WTC11 (cell line): ENCODE results near the gene LRFN2. TPM values are rescaled to one million over a fixed set of nuclear protein-coding genes. Genes with fewer than 3 reads are reported as not detected.

ENCODE experiments used
- ATAC-seq: fragments of 200-7000 bp; cut with Tn5 transposase; 2 replicates; pipeline ENCODE4 v1.10.0; 2021; ENCODE audit warnings: mild to moderate bottlenecking, moderate library complexity
- CTCF ChIA-PET: fragments of 300-600 bp; sonication (Branson Sonifier 250); formaldehyde crosslinking; loops from one replicate; lab custom pipeline; 2021; ENCODE audit warnings: antibody characterized with exemption; lab: Charles Lee
- POLR2A ChIA-PET: fragments of 350-600 bp; sonication (Branson Sonifier 250); formaldehyde crosslinking; loops from one replicate; lab custom pipeline; 2021; ENCODE audit warnings: antibody characterized with exemption; lab: Charles Lee
- DNase-seq: peaks from one replicate; pipeline ENCODE4 v3.0.0; 2021; ENCODE audit warnings: low spot score
- H3K27ac Mint-ChIP-seq: 2 replicates; pipeline ENCODE4 v1.8.0; 2021; ENCODE audit warnings: mixed read lengths
- H3K27me3 Mint-ChIP-seq: 2 replicates; pipeline ENCODE4 v1.8.0; 2021; ENCODE audit warnings: low read depth, mild to moderate bottlenecking, moderate library complexity, mixed read lengths
- H3K36me3 Mint-ChIP-seq: 2 replicates; pipeline ENCODE4 v1.8.0; 2021; ENCODE audit warnings: mixed read lengths
- H3K4me1 Mint-ChIP-seq: 2 replicates; pipeline ENCODE4 v1.8.0; 2022; ENCODE audit warnings: mixed read lengths
- H3K4me3 Mint-ChIP-seq: 2 replicates; pipeline ENCODE4 v1.8.0; 2021; ENCODE audit warnings: mild to moderate bottlenecking, moderate library complexity, mixed read lengths
- H3K9me3 Mint-ChIP-seq: 2 replicates; pipeline ENCODE4 v1.8.0; 2021; ENCODE audit warnings: mixed read lengths
- ESRRA ChIP-seq: sonication (generic); formaldehyde crosslinking; IDR thresholded peaks from 2 replicates; pipeline ENCODE4 v1.8.1; 2022; ENCODE audit warnings: mild to moderate bottlenecking, missing genetic modification reagents, borderline replicate concordance
- FOXK1 ChIP-seq: sonication (generic); formaldehyde crosslinking; IDR thresholded peaks from 2 replicates; pipeline ENCODE4 v1.8.0; 2022; ENCODE audit warnings: mild to moderate bottlenecking, moderate library complexity, missing genetic modification reagents
- GABPB1 ChIP-seq: sonication (generic); formaldehyde crosslinking; IDR thresholded peaks from 2 replicates; pipeline ENCODE4 v1.8.1; 2023; ENCODE audit warnings: mild to moderate bottlenecking, missing genetic modification reagents
- IRF2 ChIP-seq: sonication (generic); formaldehyde crosslinking; IDR thresholded peaks from 2 replicates; pipeline ENCODE4 v1.8.0; 2022; ENCODE audit warnings: low read depth, missing genetic modification reagents, borderline replicate concordance
- JAZF1 ChIP-seq: fragments of 250-450 bp; sonication (Bioruptor Pico); IDR thresholded peaks from 2 replicates; pipeline ENCODE4 v1.9.0; 2021; ENCODE audit warnings: moderate library complexity, mild to moderate bottlenecking, inconsistent platforms
- JUN ChIP-seq: sonication (generic); formaldehyde crosslinking; IDR thresholded peaks from 2 replicates; pipeline ENCODE4 v1.8.0; 2023; ENCODE audit warnings: mild to moderate bottlenecking, missing genetic modification reagents
- NR1H2 ChIP-seq: sonication (generic); formaldehyde crosslinking; IDR thresholded peaks from 2 replicates; pipeline ENCODE4 v1.9.0; 2021; ENCODE audit warnings: mild to moderate bottlenecking, moderate library complexity, missing genetic modification reagents
- SOX15 ChIP-seq: fragments of 250-450 bp; sonication (Bioruptor Pico); IDR thresholded peaks from 2 replicates; pipeline ENCODE4 v1.9.0; 2021; ENCODE audit warnings: mild to moderate bottlenecking
- SP1 ChIP-seq: sonication (generic); formaldehyde crosslinking; conservative IDR thresholded peaks from 2 replicates; pipeline ENCODE4 v1.8.1; 2022; ENCODE audit warnings: missing genetic modification reagents
- TCF7 ChIP-seq: sonication (generic); formaldehyde crosslinking; IDR thresholded peaks from 2 replicates; pipeline ENCODE4 v1.8.0; 2022; ENCODE audit warnings: mild to moderate bottlenecking, low read depth, missing genetic modification reagents, moderate library complexity
- ZBTB21 ChIP-seq: sonication (generic); formaldehyde crosslinking; IDR thresholded peaks from 2 replicates; pipeline ENCODE4 v1.8.1; 2023; ENCODE audit warnings: mild to moderate bottlenecking, missing genetic modification reagents, borderline replicate concordance
- ZNF121 ChIP-seq: sonication (generic); formaldehyde crosslinking; IDR thresholded peaks from 2 replicates; pipeline ENCODE4 v1.8.0; 2023; ENCODE audit warnings: missing genetic modification reagents
- ZNF219 ChIP-seq: sonication (generic); formaldehyde crosslinking; IDR thresholded peaks from 2 replicates; pipeline ENCODE4 v1.8.0; 2023; ENCODE audit warnings: missing genetic modification reagents, mild to moderate bottlenecking, borderline replicate concordance
- ZNF232 ChIP-seq: sonication (generic); formaldehyde crosslinking; IDR thresholded peaks from 2 replicates; pipeline ENCODE4 v1.8.0; 2022; ENCODE audit warnings: mild to moderate bottlenecking, missing genetic modification reagents
- ZNF671 ChIP-seq: fragments of 250-450 bp; sonication (Bioruptor Pico); IDR thresholded peaks from 2 replicates; pipeline ENCODE4 v1.8.0; 2021; ENCODE audit warnings: mild to moderate bottlenecking
- total RNA-seq: library from RNA; stranded (reverse); gene quantifications from 3 replicates; pipeline ENCODE4 v1.2.3, GENCODE V29; 2021
- TF ChIP-seq, protein P1 (sequence below): sonication (generic); formaldehyde crosslinking; IDR thresholded peaks from 2 replicates; pipeline ENCODE4 v1.8.1; 2022; ENCODE audit warnings: mild to moderate bottlenecking, missing genetic modification reagents, moderate library complexity, borderline replicate concordance
- TF ChIP-seq, protein P2 (sequence below): sonication (generic); formaldehyde crosslinking; IDR thresholded peaks from 2 replicates; pipeline ENCODE4 v1.8.1; 2022; ENCODE audit warnings: missing genetic modification reagents, borderline replicate concordance
- TF ChIP-seq, protein P3 (sequence below): sonication (generic); formaldehyde crosslinking; conservative IDR thresholded peaks from 2 replicates; pipeline ENCODE4 v1.8.1; 2022; ENCODE audit warnings: mild to moderate bottlenecking, missing genetic modification reagents
- TF ChIP-seq, protein P4 (sequence below): sonication (generic); formaldehyde crosslinking; IDR thresholded peaks from 2 replicates; pipeline ENCODE4 v1.8.1; 2022; ENCODE audit warnings: low read depth, mild to moderate bottlenecking, moderate library complexity, missing genetic modification reagents, borderline replicate concordance
- TF ChIP-seq, protein P5 (sequence below): fragments of 250-450 bp; sonication (Bioruptor Pico); IDR thresholded peaks from 2 replicates; pipeline ENCODE4 v1.9.0; 2021; ENCODE audit warnings: mild to moderate bottlenecking, borderline replicate concordance

The LRFN2 gene
- total RNA-seq, 1 experiment from 2014 or later: 1.6 TPM

DNA sequence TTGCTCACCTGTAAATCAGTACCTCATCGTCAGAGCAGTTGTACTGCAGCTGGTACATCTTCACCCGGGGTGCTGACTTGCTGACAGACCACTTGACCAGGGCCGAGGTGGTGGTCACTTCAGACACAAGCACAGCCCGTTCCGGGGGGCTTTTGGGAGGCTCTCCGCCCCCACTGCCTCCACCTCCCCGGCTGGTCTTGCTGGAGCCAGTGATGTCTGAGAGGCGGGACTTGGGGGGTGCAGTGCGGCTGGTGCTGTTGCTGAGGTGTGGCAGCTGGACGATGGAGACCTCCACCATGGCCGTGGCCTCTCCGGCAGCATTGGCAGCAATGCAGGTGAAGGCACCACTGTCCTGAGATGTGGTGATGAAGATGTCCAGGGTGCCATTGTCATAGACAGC is 155.5 kb downstream of the LRFN2 start:
- Mint-ChIP-seq H3K4me3 (no peak overlapping the region), H3K27me3 (0 out of 2 replicates have a peak, but pooled peaks cover 4% of the 10 kb centered on the region)

DNA sequence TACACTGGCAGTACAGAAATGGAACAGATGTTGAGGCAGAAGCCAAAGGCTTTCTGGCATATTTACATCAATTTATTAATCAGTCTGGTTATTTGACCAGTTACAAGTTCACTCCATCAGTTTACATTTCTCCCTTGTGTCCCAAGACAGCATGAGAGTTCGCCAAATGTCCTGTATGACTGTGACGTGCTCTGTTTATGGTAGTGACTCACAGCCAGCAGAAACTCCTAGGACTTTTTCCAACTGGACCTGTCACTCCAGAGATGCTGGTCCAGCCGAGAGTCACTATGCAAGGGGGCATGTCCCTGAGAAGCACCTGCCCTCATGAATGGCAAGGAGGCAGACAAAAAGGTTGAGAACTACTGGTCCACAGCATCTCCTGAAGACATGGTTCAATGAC is 160.0 kb downstream of the LRFN2 start:
- DNase-seq (no peak), ATAC-seq (no peak)
- Mint-ChIP-seq H3K36me3 (no peaks in the 10 kb centered on the region), H3K9me3 (no peaks in the 10 kb centered on the region), H3K4me1 (no peaks in the 10 kb centered on the region), H3K27ac (no peak overlapping the region), H3K27me3 (no peaks in the 10 kb centered on the region), H3K4me3 (no peak overlapping the region)
- TF ChIP-seq SP1 (CRISPR knock-in tag): no peak
- TF ChIP-seq, protein P1, sequence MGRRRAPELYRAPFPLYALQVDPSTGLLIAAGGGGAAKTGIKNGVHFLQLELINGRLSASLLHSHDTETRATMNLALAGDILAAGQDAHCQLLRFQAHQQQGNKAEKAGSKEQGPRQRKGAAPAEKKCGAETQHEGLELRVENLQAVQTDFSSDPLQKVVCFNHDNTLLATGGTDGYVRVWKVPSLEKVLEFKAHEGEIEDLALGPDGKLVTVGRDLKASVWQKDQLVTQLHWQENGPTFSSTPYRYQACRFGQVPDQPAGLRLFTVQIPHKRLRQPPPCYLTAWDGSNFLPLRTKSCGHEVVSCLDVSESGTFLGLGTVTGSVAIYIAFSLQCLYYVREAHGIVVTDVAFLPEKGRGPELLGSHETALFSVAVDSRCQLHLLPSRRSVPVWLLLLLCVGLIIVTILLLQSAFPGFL (CRISPR knock-in tag): no peak
- TF ChIP-seq, protein P2, sequence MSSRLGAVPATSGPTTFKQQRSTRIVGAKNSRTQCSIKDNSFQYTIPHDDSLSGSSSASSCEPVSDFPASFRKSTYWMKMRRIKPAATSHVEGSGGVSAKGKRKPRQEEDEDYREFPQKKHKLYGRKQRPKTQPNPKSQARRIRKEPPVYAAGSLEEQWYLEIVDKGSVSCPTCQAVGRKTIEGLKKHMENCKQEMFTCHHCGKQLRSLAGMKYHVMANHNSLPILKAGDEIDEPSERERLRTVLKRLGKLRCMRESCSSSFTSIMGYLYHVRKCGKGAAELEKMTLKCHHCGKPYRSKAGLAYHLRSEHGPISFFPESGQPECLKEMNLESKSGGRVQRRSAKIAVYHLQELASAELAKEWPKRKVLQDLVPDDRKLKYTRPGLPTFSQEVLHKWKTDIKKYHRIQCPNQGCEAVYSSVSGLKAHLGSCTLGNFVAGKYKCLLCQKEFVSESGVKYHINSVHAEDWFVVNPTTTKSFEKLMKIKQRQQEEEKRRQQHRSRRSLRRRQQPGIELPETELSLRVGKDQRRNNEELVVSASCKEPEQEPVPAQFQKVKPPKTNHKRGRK (CRISPR knock-in tag): no peak
- no peak for TF ChIP-seq GABPB1 (CRISPR knock-in tag)
- no peak for TF ChIP-seq ZNF232 (CRISPR knock-in tag)
- TF ChIP-seq, protein P3, sequence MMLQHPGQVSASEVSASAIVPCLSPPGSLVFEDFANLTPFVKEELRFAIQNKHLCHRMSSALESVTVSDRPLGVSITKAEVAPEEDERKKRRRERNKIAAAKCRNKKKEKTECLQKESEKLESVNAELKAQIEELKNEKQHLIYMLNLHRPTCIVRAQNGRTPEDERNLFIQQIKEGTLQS (CRISPR knock-in tag): no peak
- no peak for TF ChIP-seq JAZF1 (CRISPR knock-in tag)
- no peak for TF ChIP-seq TCF7 (CRISPR knock-in tag)
- TF ChIP-seq FOXK1: no peak
- TF ChIP-seq ZNF219: no peak
- TF ChIP-seq NR1H2 (CRISPR knock-in tag): no peak
- no peak for TF ChIP-seq ZNF671 (CRISPR knock-in tag)
- TF ChIP-seq ZNF121 (CRISPR knock-in tag): no peak
- TF ChIP-seq, protein P4, sequence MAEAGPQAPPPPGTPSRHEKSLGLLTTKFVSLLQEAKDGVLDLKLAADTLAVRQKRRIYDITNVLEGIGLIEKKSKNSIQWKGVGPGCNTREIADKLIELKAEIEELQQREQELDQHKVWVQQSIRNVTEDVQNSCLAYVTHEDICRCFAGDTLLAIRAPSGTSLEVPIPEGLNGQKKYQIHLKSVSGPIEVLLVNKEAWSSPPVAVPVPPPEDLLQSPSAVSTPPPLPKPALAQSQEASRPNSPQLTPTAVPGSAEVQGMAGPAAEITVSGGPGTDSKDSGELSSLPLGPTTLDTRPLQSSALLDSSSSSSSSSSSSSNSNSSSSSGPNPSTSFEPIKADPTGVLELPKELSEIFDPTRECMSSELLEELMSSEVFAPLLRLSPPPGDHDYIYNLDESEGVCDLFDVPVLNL (CRISPR knock-in tag): no peak
- TF ChIP-seq ESRRA (CRISPR knock-in tag): no peak
- no peak for TF ChIP-seq ZBTB21 (CRISPR knock-in tag)
- ChIA-PET POLR2A (no interaction called here), CTCF (no interaction called here)

More for the DNA sequence above, 155.5 kb downstream of the LRFN2 start:
- H3K9me3 Mint-ChIP-seq: peaks cover 7% of the 10 kb centered on the region
- H3K36me3 Mint-ChIP-seq: peaks cover 7% of the 10 kb centered on the region
- ATAC-seq (no peak), DNase-seq (no peak)
- ChIA-PET POLR2A (no interaction called here), CTCF (no interaction called here)
- TF ChIP-seq, protein P2 (CRISPR knock-in tag): no peak
- TF ChIP-seq SOX15 (CRISPR knock-in tag): no peak
- TF ChIP-seq ZNF219: no peak
- TF ChIP-seq JUN (CRISPR knock-in tag): no peak
- TF ChIP-seq, protein P5, sequence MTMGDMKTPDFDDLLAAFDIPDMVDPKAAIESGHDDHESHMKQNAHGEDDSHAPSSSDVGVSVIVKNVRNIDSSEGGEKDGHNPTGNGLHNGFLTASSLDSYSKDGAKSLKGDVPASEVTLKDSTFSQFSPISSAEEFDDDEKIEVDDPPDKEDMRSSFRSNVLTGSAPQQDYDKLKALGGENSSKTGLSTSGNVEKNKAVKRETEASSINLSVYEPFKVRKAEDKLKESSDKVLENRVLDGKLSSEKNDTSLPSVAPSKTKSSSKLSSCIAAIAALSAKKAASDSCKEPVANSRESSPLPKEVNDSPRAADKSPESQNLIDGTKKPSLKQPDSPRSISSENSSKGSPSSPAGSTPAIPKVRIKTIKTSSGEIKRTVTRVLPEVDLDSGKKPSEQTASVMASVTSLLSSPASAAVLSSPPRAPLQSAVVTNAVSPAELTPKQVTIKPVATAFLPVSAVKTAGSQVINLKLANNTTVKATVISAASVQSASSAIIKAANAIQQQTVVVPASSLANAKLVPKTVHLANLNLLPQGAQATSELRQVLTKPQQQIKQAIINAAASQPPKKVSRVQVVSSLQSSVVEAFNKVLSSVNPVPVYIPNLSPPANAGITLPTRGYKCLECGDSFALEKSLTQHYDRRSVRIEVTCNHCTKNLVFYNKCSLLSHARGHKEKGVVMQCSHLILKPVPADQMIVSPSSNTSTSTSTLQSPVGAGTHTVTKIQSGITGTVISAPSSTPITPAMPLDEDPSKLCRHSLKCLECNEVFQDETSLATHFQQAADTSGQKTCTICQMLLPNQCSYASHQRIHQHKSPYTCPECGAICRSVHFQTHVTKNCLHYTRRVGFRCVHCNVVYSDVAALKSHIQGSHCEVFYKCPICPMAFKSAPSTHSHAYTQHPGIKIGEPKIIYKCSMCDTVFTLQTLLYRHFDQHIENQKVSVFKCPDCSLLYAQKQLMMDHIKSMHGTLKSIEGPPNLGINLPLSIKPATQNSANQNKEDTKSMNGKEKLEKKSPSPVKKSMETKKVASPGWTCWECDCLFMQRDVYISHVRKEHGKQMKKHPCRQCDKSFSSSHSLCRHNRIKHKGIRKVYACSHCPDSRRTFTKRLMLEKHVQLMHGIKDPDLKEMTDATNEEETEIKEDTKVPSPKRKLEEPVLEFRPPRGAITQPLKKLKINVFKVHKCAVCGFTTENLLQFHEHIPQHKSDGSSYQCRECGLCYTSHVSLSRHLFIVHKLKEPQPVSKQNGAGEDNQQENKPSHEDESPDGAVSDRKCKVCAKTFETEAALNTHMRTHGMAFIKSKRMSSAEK (CRISPR knock-in tag): no peak
- no peak for TF ChIP-seq IRF2 (CRISPR knock-in tag)
- no peaks in the 10 kb centered on the region for H3K4me1 Mint-ChIP-seq
- H3K27ac Mint-ChIP-seq: no peak overlapping the region
